Neural cell (in vitro differentiated cells): ENCODE measurements around the gene SDK2. TPM values are rescaled to one million over a fixed set of nuclear protein-coding genes. Genes with fewer than 3 reads are reported as not detected.

Experiments
- H2AFZ ChIP-seq: fragments of 200-600, 300-800 bp; sonication (generic), shearing (Covaris generic); 2 replicates; pipeline ENCODE4 v1.6.0; 2014; ENCODE audit warnings: low read depth, mild to moderate bottlenecking, antibody characterized with exemption, low read length, moderate library complexity
- H3F3A ChIP-seq: fragments of 200-600 bp; shearing (Covaris generic); 2 replicates; pipeline ENCODE4 v1.6.1; 2016; ENCODE audit warnings: mild to moderate bottlenecking, moderate library complexity, mixed read lengths, antibody characterized with exemption, low read length; ENCODE audit not compliant: insufficient read depth, poor library complexity, severe bottlenecking
- H3K27ac ChIP-seq: fragments of 200-600, 300-800 bp; sonication (generic), shearing (Covaris generic); 2 replicates; pipeline ENCODE4 v1.5.1; 2014; ENCODE audit warnings: mild to moderate bottlenecking, low read length, moderate library complexity
- H3K27me3 ChIP-seq: fragments of 300-800, 200-600 bp; sonication (generic), shearing (Covaris generic); 2 replicates; pipeline ENCODE4 v1.6.0; 2014; ENCODE audit warnings: mild to moderate bottlenecking, low read depth, low read length, moderate library complexity; ENCODE audit not compliant: insufficient read depth
- H3K36me3 ChIP-seq: fragments of 300-800, 200-600 bp; sonication (generic), shearing (Covaris generic); 2 replicates; pipeline ENCODE4 v1.5.1; 2014; ENCODE audit warnings: mild to moderate bottlenecking, antibody characterized with exemption, low read length, moderate library complexity; ENCODE audit not compliant: insufficient read depth
- H3K4me2 ChIP-seq: fragments of 300-800, 200-600 bp; sonication (generic), shearing (Covaris generic); 2 replicates; pipeline ENCODE4 v1.6.0; 2014; ENCODE audit warnings: mild to moderate bottlenecking, low read length
- H3K4me3 ChIP-seq: fragments of 300-800, 200-600 bp; sonication (generic), shearing (Covaris generic); 2 replicates; pipeline ENCODE4 v1.5.1; 2014; ENCODE audit warnings: mild to moderate bottlenecking, low read length, moderate library complexity
- H3K79me2 ChIP-seq: fragments of 200-600 bp; shearing (Covaris generic); replicated peaks from 2 replicates; pipeline ENCODE4 v1.6.0; 2014; ENCODE audit warnings: mild to moderate bottlenecking, low read length, moderate library complexity; ENCODE audit not compliant: insufficient read depth
- H3K9ac ChIP-seq: fragments of 300-800, 200-600 bp; sonication (generic), shearing (Covaris generic); 2 replicates; pipeline ENCODE4 v1.6.1; 2016; ENCODE audit warnings: mild to moderate bottlenecking, low read length, mixed read lengths
- H3K9me2 ChIP-seq: fragments of 200-600 bp; shearing (Covaris generic); 2 replicates; pipeline ENCODE4 v1.6.1; 2016; ENCODE audit warnings: mild to moderate bottlenecking, low read length, mixed read lengths; ENCODE audit not compliant: insufficient read depth
- H3K9me3 ChIP-seq: fragments of 200-600, 300-800 bp; sonication (generic), shearing (Covaris generic); 2 replicates; pipeline ENCODE4 v1.6.1; 2016; ENCODE audit warnings: mild to moderate bottlenecking, mixed run types, low read length, moderate library complexity, mixed read lengths
- H4K20me1 ChIP-seq: fragments of 200-600 bp; shearing (Covaris generic); 2 replicates; pipeline ENCODE4 v1.6.1; 2016; ENCODE audit warnings: mild to moderate bottlenecking, mixed run types; ENCODE audit not compliant: insufficient read depth
- CTCF ChIP-seq: fragments of 450-650 bp; IDR thresholded peaks from 2 replicates; pipeline ENCODE4 v1.5.1; 2014; ENCODE audit warnings: antibody characterized with exemption, mild to moderate bottlenecking, moderate library complexity; ENCODE audit not compliant: poor library complexity, severe bottlenecking
- EP300 ChIP-seq: fragments of 450-650 bp; conservative IDR thresholded peaks from 2 replicates; pipeline ENCODE4 v1.6.1; 2014; ENCODE audit warnings: antibody characterized with exemption, mild to moderate bottlenecking, moderate library complexity; ENCODE audit not compliant: poor library complexity, severe bottlenecking
- EZH2 ChIP-seq: fragments of 200-600, 300-800 bp; shearing (Covaris generic), sonication (generic); IDR thresholded peaks from 2 replicates; pipeline ENCODE4 v1.6.1; 2014; ENCODE audit warnings: antibody characterized with exemption, low read length, borderline replicate concordance, mild to moderate bottlenecking; ENCODE audit not compliant: insufficient read depth, poor library complexity, severe bottlenecking
- MXI1 ChIP-seq: fragments of 450-650 bp; conservative IDR thresholded peaks from 2 replicates; pipeline ENCODE4 v1.6.1; 2014; ENCODE audit warnings: antibody characterized with exemption, mild to moderate bottlenecking; ENCODE audit not compliant: poor library complexity, severe bottlenecking
- POLR2AphosphoS5 ChIP-seq: IDR thresholded peaks from 2 replicates; pipeline ENCODE4 v1.6.1; 2012
- RAD21 ChIP-seq: fragments of 450-650 bp; conservative IDR thresholded peaks from 2 replicates; pipeline ENCODE4 v1.6.1; 2014; ENCODE audit warnings: antibody characterized with exemption, mild to moderate bottlenecking, moderate library complexity
- REST ChIP-seq: IDR thresholded peaks from 2 replicates; pipeline ENCODE4 v1.6.1; 2012; ENCODE audit warnings: borderline replicate concordance
- SMC3 ChIP-seq: fragments of 450-650 bp; conservative IDR thresholded peaks from 2 replicates; pipeline ENCODE4 v1.6.1; 2014; ENCODE audit warnings: antibody characterized with exemption, mild to moderate bottlenecking, moderate library complexity; ENCODE audit not compliant: poor library complexity
- TAF1 ChIP-seq: IDR thresholded peaks from 2 replicates; pipeline ENCODE4 v1.6.1; 2012; ENCODE audit warnings: low read depth
- polyA plus RNA-seq: library from polyadenylated mRNA; depleted of rRNA; stranded (reverse); fragments of >200 nt; gene quantifications from 2 replicates; pipeline ENCODE4 v1.2.3, GENCODE V29; 2014

SDK2 gene
- polyA plus RNA-seq, 1 donor from 2014 or later: 0.73 TPM

GRCh38 chr17:73541111-73541510, 103.1 kb downstream of the SDK2 start:
- H2AFZ ChIP-seq: no peak overlapping the region
- no peaks in the 10 kb centered on the region for H3K9me3 ChIP-seq
- H3K79me2 ChIP-seq: no peaks in the 10 kb centered on the region
- no peaks in the 10 kb centered on the region for H3K9me2 ChIP-seq
- H3K27me3 ChIP-seq: no peaks in the 10 kb centered on the region
- no peak overlapping the region for H3K27ac ChIP-seq
- no peak for TF ChIP-seq EZH2
- no peak for TF ChIP-seq SMC3
- TF ChIP-seq CTCF: no peak
- no peak for TF ChIP-seq TAF1
- no peak for TF ChIP-seq POLR2AphosphoS5
- TF ChIP-seq REST: no peak
- no peak for TF ChIP-seq EP300
- no peaks in the 10 kb centered on the region for H4K20me1 ChIP-seq
- no peak overlapping the region for H3K4me3 ChIP-seq
- no peak overlapping the region for H3K9ac ChIP-seq
- no peaks in the 10 kb centered on the region for H3K36me3 ChIP-seq
- no peak overlapping the region for H3K4me2 ChIP-seq
- H3F3A ChIP-seq: no peaks in the 10 kb centered on the region

GRCh38 chr17:73539166-73539565, 105.1 kb downstream of the SDK2 start:
- Histone ChIP-seq H4K20me1 (no peaks in the 10 kb centered on the region), H3K4me2 (no peak overlapping the region), H3K27ac (no peak overlapping the region), H3K79me2 (no peaks in the 10 kb centered on the region), H3K4me3 (no peak overlapping the region), H2AFZ (no peak overlapping the region), H3F3A (no peaks in the 10 kb centered on the region), H3K9ac (no peak overlapping the region), H3K27me3 (no peaks in the 10 kb centered on the region), H3K36me3 (no peaks in the 10 kb centered on the region), H3K9me3 (no peaks in the 10 kb centered on the region), H3K9me2 (no peaks in the 10 kb centered on the region)
- TF ChIP-seq MXI1: no peak

- no peak overlapping the region for H2AFZ ChIP-seq
- no peak overlapping the region for H3K9ac ChIP-seq
- H3K27me3 ChIP-seq: no peaks in the 10 kb centered on the region
- H3K79me2 ChIP-seq: no peaks in the 10 kb centered on the region
- H3K4me3 ChIP-seq: no peak overlapping the region
- no peaks in the 10 kb centered on the region for H3K9me2 ChIP-seq
- TF ChIP-seq RAD21: no peak
- TF ChIP-seq SMC3: no peak
- TF ChIP-seq REST: no peak
- H3K36me3 ChIP-seq: no peaks in the 10 kb centered on the region
- no peak overlapping the region for H3K4me2 ChIP-seq
- no peak overlapping the region for H3K27ac ChIP-seq
- no peaks in the 10 kb centered on the region for H4K20me1 ChIP-seq
- H3K9me3 ChIP-seq: no peaks in the 10 kb centered on the region
- H3F3A ChIP-seq: no peaks in the 10 kb centered on the region
Observed at GRCh38 chr17:73538445-73538844, 105.8 kb downstream of the SDK2 start.
